Prostate gland (tissue), 2 donors: ENCODE measurements around the gene TAX1BP1. TPM values are rescaled to one million over a fixed set of nuclear protein-coding genes. Genes with fewer than 3 reads are reported as not detected.

Experiments
- DNase-seq: peaks from one replicate; pipeline ENCODE4 v3.0.0-alpha.2; 2019; ENCODE audit warnings: low spot score
- H3K27ac ChIP-seq, 2 donors: fragments of 200-600 bp; sonication (generic); 2 replicates each; pipeline ENCODE4 v1.5.1; 2017 to 2019
- H3K27me3 ChIP-seq: fragments of 200-600 bp; sonication (generic); replicated peaks from 2 replicates; pipeline ENCODE4 v1.5.1; 2019; ENCODE audit not compliant: insufficient read depth
- H3K36me3 ChIP-seq, 2 donors: fragments of 200-600 bp; sonication (generic); 1 replicate in 1 of 2; 2 replicates in 1 of 2; pipeline versions ENCODE4 v1.5.1 to v1.8.1; 2017 to 2019
- H3K4me1 ChIP-seq: fragments of 200-600 bp; sonication (generic); replicated peaks from 2 replicates; pipeline ENCODE4 v1.5.1; 2019
- H3K4me3 ChIP-seq, 2 donors: fragments of 200-600 bp; sonication (generic); 2 replicates each; pipeline ENCODE4 v1.5.1; 2017 to 2019
- H3K9me3 ChIP-seq: fragments of 200-600 bp; sonication (generic); 2 replicates; pipeline ENCODE4 v1.5.1; 2017
- POLR2A ChIP-seq: fragments of 450-650 bp; IDR thresholded peaks from one replicate; pipeline ENCODE4 v1.6.1; 2016; ENCODE audit warnings: antibody characterized with exemption, mild to moderate bottlenecking
- POLR2AphosphoS5 ChIP-seq: sonication (generic); formaldehyde crosslinking; IDR thresholded peaks from one replicate; pipeline ENCODE4 v1.6.1; 2017; ENCODE audit warnings: antibody characterized with exemption
- WGBS: methylation state at CpG from one replicate; pipeline ENCODE4 v1.1.5; 2018; 5-methylcytosine and 5-hydroxymethylcytosine counted together
- intact Hi-C: fragments of 100-400 bp; cut with DNase I; formaldehyde crosslinking; loops from one replicate; pipeline ENCODE4 v1.14.2; 2022
- total RNA-seq, 2 donors: library from RNA; depleted of rRNA; stranded (reverse); fragments of >200 nt; gene quantifications; one replicate each; pipeline ENCODE4 v1.1.0, GENCODE V29; 2016
- TF ChIP-seq, protein P1 (sequence below), 4 experiments: fragments of 200-600 bp in 2 of 4; fragments of 450-650 bp in 2 of 4; sonication (generic) in 2 of 4; IDR thresholded peaks; 1 replicate in 3 of 4; 2 replicates in 1 of 4; pipeline ENCODE4 v1.5.1; 2016 to 2019; ENCODE audit warnings: antibody characterized with exemption in 4 of 4, mild to moderate bottlenecking in 2 of 4, moderate library complexity in 2 of 4

The TAX1BP1 gene
- total RNA-seq, 2 donors from 2014 or later, result 105 to 125 TPM

DNA sequence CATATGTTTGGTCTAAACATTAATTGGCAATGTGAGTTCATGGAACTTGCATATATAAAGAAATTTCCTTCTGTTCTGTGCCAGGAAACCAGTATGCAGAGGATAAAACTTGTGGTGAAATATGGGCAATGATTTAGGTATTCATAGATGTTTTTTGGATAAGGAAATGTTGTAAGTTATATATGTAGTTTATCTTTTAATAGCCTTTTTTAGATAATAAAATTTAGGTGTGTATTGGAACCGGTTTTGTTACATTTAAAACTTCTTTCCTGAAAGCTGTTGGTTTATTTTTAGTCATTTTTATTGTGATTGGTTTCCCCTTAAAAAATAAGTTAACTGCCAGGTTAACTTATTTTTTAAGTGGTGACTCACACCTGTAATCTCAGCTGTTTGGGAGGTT, 22.1 kb downstream of the TAX1BP1 start:
- H3K27me3 ChIP-seq, result no peaks in the 10 kb centered on the region
- no peaks in the 10 kb centered on the region for H3K9me3 ChIP-seq
- H3K27ac ChIP-seq, result no peak overlapping the region
- H3K4me3 ChIP-seq, result no peak overlapping the region
- no peak for TF ChIP-seq POLR2AphosphoS5
- TF ChIP-seq, protein P1, sequence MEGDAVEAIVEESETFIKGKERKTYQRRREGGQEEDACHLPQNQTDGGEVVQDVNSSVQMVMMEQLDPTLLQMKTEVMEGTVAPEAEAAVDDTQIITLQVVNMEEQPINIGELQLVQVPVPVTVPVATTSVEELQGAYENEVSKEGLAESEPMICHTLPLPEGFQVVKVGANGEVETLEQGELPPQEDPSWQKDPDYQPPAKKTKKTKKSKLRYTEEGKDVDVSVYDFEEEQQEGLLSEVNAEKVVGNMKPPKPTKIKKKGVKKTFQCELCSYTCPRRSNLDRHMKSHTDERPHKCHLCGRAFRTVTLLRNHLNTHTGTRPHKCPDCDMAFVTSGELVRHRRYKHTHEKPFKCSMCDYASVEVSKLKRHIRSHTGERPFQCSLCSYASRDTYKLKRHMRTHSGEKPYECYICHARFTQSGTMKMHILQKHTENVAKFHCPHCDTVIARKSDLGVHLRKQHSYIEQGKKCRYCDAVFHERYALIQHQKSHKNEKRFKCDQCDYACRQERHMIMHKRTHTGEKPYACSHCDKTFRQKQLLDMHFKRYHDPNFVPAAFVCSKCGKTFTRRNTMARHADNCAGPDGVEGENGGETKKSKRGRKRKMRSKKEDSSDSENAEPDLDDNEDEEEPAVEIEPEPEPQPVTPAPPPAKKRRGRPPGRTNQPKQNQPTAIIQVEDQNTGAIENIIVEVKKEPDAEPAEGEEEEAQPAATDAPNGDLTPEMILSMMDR (IDR thresholded peaks at IDR 0.05), result no peak
- no peak for TF ChIP-seq POLR2A
- no peak for DNase-seq
- intact Hi-C loops, result no loop called here
- H3K4me1 ChIP-seq, result no peaks in the 10 kb centered on the region
- no peaks in the 10 kb centered on the region for H3K36me3 ChIP-seq
- 52% methylated on average over 1 of the region's 1 CpG for WGBS

DNA sequence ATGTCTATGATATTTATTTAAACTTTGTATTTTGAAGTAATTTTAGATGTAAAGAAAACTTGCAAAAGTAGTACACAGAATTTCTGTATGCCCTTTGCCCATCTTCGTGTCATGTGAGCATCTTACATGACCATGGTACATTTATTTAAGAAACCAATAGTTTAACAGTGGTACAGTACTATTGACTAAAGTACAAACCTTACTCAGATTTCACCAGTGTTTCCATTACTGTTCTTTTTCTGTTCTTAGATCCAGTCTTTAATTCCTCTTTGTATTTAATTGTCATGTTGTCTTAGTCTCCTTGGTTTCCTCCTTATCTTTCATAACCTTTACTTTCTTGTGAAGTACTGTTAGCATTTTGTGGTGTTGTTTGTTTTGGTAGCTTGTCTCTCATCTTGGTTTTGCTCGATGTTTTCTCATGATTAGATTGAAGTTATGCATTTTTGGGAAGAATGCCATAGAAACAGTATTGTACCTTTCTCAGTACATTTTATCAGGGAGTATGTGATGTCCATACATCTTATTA, 24.1 kb downstream of the TAX1BP1 start:
- H3K27me3 ChIP-seq, result no peaks in the 10 kb centered on the region
- TF ChIP-seq POLR2AphosphoS5 (no peak), POLR2A (no peak)
- TF ChIP-seq, protein P1 (IDR thresholded peaks at IDR 0.05), result no peak
- H3K36me3 ChIP-seq, result no peaks in the 10 kb centered on the region
- H3K9me3 ChIP-seq, result no peaks in the 10 kb centered on the region
- intact Hi-C loops, result no loop called here
- DNase-seq, result no peak
- H3K27ac ChIP-seq, result no peak overlapping the region
- no peak overlapping the region for H3K4me3 ChIP-seq
- no peaks in the 10 kb centered on the region for H3K4me1 ChIP-seq
- WGBS, result 47% methylated on average over 2 of the region's 2 CpGs

DNA sequence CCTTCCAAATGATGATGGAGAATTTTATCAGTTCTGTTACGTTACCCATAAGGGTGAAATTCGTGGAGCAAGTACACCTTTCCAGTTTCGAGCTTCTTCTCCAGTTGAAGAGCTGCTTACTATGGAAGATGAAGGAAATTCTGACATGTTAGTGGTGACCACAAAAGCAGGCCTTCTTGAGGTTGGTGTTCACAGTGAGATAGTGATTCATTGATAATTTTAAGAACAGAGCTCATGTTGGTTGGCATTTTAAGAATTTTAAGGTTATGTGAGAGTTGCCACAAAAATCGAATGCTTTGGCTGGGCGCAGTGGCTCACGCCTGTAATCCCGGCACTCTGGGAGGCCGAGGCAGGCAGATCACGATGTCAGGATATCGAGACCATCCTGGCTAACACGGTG, 25.9 kb downstream of the TAX1BP1 start:
- H3K27me3 ChIP-seq, result no peaks in the 10 kb centered on the region
- no peaks in the 10 kb centered on the region for H3K36me3 ChIP-seq
- intact Hi-C loops, result no loop called here
- TF ChIP-seq, protein P1 (IDR thresholded peaks at IDR 0.05), result no peak
- TF ChIP-seq POLR2AphosphoS5, result no peak
- TF ChIP-seq POLR2A, result no peak
- no peaks in the 10 kb centered on the region for H3K9me3 ChIP-seq
- H3K4me3 ChIP-seq, result no peak overlapping the region
- no peak for DNase-seq
- no peaks in the 10 kb centered on the region for H3K4me1 ChIP-seq
- no peak overlapping the region for H3K27ac ChIP-seq
- WGBS, result 96% methylated on average over 11 of the region's 11 CpGs

DNA sequence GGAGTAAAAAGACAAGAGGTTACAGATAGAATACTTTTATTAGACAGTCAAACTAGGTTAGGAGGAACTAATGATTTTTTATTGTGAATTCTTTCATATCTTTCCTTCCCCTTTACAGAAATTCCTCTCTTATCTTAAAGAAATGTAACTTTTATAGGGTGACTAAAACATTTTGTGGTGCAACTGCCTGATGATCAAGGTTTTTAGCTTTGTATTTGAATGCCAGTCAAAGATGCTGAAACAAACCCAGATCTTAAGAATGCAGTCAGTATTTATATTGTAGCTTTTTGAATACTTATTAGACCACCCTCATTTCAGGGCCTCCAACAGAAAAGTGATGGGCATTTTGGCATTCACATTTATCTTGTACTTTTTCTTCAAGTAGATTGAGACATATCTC, 27.4 kb downstream of the TAX1BP1 start:
- TF ChIP-seq POLR2AphosphoS5 (no peak), POLR2A (no peak)
- TF ChIP-seq, protein P1 (IDR thresholded peaks at IDR 0.05), result no peak
- H3K27me3 ChIP-seq, result no peaks in the 10 kb centered on the region
- no peak for DNase-seq
- no peak overlapping the region for H3K27ac ChIP-seq
- H3K4me1 ChIP-seq, result no peaks in the 10 kb centered on the region
- H3K4me3 ChIP-seq, result no peak overlapping the region
- H3K9me3 ChIP-seq, result no peaks in the 10 kb centered on the region
- intact Hi-C loops, result no loop called here
- no peaks in the 10 kb centered on the region for H3K36me3 ChIP-seq

DNA sequence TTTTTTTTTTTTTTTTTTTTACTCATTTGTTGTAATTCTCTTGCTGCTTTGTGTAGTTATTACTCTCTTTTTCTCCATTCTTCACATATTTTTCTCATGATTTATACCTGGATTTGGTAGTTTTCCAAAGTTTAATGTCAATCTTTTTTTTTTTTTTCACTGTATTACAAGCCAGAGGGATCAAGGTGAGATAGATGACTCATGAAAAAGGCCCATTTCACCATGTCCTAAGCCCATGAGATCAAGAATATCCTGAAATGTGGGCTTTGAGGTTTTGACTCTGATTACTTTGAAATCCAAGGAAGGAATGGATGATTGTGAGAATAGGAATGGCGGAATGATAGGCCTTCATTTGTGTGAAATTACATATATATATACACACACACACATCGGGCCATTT, 31.1 kb downstream of the TAX1BP1 start:
- Histone ChIP-seq H3K9me3 (no peaks in the 10 kb centered on the region), H3K4me3 (no peak overlapping the region), H3K36me3 (no peaks in the 10 kb centered on the region), H3K27ac (no peak overlapping the region), H3K4me1 (no peaks in the 10 kb centered on the region), H3K27me3 (no peaks in the 10 kb centered on the region)
- DNase-seq, result no peak
- TF ChIP-seq POLR2AphosphoS5, result no peak
- 97% methylated on average over 2 of the region's 2 CpGs for WGBS
- intact Hi-C loops, result loop anchor here (10.0 kb wide), 1 partner anchor 186 kb away; no protein-coding TSS in a partner anchor
